Glomerular visceral epithelial cell (primary cell): Measurements from ENCODE around the gene AAGAB.
A peak's percentile ranks its signal among the peaks of the same experiment; 100 is the strongest.

Source experiments
- DNase-seq: peaks from one replicate; pipeline ENCODE4 v3.0.0-alpha.2; 2016; ENCODE audit errors: extremely low spot score

The AAGAB gene

DNA sequence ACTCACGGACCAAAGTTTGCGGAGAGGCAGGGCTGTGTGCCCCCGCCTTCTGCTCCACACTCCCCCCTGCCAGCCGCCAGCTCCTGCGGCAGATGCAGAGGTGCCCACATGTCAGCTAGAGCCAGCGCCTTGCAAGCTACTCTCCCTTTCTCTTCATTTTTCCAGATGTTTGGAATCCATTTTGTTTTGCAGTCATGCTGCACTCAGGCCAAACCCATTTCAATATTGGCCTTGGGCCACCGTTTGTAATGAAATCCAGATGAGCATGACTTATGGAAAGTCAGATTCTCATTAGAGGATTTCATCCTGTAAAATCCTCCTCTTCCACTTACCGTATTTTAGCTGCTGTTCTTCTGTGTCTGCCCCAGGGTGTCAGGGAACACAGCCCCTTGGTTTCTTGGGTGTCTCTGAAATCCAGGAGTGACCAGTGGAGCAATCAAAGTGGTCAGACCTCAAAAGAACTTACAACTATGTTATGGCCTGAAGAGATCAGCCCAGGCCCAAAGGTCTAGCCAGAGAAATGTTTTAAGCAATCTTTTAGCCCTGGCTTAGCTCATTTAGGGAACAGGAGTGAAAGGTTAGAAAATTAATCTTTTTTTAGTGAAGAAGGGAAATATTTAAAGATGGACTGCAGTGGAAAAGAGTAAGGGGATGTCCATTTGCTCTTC, 65.8 kb downstream of the AAGAB start:
- DNase-seq, result no peak

DNA sequence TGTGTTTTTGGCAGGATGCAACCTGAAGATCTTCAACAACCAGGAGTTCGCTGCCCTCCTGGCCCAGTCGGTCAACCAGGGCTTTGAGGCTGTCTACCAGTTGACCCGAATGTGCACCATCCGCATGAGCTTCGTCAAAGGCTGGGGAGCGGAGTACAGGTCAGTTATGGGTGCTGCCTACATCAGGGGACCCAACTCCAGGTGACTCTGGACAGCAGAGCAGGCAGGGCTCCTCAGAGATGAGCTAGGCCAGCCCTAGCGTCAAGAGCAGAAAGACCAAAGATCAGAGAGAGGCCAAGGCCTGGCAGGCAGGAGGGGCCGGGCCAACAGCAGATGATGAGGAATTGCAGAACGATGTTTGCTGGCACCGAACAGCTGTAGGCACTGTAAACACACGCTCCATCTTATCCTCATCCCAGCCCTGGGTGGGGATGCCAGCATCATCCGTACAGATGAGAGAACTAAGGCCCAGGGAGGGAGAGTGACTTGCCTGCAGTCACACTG, 67.1 kb downstream of the AAGAB start:
- no peak for DNase-seq

DNA sequence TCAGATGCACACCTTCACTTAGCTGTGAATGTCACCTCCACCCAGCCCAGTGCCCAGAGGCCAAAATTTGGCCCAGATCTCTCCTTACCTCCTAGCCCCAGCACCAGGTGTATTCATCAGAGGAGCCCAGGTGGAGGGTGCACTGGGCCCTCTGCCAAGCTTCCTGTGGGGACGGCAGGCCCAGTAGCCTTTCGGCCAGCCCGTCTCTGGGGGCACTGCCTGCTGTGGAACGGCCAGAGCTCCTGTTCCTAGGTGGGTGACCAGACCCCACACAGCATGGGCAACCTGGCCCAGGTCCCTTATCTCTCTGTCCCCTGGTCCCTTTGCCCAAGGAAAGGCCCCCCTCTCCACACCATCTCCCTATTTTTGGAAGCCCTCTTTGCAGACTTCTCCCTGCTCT, 67.8 kb downstream of the AAGAB start:
- no peak for DNase-seq

DNA sequence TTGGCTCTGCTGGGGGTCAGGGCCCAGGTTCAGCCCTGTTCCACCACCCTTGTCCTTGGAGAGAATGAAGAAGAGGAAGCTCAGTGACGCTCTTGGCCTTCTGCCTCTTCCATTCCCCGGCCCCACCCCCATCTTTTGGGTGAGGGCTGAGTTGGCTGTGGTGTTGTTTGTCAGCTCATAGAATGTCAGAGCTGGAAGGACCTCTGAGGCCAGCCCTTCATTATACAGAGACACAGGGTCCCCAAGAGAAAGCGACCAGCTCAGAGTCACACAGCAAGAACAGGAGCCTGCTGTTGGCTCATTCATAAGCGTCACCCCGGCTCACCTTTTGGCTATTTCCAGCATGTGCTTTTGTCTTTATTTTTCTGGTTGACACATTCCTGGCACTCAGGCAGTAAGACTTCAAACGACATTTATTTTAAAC, 68.2 kb downstream of the AAGAB start:
- no peak for DNase-seq

DNA sequence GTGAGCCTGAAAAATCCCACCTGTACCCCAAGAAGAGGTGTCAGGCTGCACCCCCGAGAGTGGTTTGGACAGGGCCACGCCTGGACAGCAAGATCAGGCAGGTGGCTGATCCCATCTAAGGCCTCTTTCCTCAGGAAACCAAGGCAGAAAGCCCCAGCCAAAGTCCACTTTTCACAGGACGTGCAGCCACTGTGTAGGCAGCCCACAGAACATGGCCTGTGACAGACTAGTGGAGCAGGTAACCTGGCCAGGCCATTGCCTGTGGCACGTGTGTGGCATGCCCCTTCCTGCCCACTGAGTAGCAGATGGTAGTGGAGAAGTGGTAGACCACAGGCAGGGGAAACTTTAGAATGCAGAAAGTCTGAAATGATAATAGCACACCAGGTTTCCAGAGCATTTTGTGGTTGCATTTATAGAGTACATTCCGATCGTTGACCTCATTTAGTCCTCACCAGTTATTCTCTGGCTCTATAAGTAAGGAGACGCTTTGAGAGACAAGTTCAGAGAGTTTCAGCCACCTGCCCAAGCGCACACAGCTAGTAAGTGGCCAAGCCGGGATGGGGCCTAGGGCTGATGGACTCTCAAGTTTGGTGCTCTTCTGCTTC, 68.7 kb downstream of the AAGAB start:
- DNase-seq, result peak; percentile 46

DNA sequence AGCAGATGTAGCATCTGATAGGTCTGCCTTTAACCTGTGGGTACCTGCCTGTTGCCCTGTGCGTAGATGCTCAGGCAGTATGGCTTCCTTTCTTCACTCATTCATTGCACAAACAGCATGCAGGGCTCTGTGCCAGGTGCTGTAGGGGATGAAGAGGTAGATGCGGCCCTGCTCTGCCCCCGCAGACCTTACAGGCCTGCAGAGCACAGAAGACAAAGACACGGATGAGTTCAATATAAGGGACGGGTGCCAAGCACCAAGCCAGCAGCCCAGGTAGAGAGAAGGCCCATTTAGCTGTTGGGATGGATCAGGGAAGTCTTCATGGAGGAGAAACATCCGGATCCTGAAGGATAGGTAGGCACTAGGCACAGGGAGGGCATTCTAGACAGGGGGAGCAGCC, 69.4 kb downstream of the AAGAB start:
- DNase-seq, result no peak

DNA sequence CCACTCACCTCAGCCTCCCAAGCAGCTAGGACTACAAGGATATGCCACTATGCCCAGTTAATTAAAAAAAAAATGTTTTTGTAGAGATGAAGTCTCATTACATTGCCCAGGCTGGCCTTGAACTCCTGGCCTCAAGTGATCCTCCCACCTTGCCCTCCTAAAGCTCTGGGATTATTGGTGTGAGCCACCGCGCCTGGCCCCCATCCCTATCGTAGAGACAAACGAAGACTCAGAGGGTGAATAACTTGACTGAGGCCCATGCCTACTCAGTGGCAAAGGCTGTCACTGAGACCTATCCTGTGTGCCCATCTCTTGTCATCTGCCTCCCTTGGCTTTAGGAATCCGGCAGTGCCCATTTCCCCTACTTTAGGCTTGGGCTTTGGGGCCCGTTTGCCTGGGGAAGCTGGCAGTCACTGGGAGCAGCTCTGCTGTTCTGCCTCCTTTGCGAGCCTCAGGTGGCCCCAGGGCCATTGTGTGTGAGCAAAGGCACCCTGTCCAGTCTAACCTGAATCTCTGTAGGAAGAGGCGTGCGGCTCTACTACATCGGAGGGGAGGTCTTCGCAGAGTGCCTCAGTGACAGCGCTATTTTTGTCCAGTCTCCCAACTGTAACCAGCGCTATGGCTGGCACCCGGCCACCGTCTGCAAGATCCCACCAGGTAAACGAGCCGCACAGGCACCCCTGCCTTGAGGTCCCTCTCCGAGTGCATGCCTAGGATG, 70.1 kb downstream of the AAGAB start:
- no peak for DNase-seq

DNA sequence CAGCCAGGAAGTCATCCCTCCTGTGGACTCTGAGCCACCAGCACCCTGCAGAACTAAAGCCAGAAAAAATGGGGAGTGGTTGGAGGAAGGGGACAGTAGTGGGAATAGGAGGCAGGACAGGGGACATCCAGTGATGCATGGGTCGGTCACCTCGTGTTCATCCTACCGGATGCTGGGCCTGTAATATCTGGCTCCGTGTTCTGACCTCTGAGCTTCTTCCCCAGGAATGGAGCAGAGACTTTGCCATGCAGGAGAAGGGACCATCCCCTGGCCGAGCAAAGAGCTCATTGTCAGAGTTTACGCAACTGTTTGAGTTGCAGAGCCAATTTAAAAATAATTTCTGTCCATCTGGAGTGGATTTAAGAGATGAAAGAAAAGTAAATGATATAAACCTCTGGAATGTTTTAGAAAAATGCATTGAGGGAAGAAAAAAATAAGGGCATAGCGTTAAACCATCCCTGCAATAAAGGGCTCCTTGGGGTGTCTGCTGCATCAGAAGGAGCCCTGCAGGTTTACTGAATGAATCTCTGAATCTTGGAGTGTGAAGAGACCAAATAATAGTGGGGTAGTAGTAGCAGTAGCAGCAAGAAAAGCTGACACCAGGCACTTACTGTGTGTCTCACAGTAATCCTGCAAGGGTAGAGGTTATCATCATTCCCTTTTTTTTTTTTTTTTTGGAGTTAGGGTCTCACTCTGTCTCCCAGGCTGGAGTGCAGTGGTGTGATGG, 70.9 kb downstream of the AAGAB start:
- no peak for DNase-seq

DNA sequence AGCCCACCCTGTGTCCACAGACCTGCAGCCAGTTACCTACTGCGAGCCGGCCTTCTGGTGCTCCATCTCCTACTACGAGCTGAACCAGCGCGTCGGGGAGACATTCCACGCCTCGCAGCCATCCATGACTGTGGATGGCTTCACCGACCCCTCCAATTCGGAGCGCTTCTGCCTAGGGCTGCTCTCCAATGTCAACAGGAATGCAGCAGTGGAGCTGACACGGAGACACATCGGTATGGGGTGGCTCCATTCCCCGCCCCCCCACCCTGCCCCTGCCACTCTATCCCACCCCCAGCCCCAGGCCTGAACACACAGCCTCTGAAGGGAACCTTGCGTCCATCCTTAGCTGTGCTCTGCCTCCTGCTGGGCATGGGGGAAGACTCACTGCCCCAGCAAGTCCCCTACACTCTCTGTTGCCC, 73.2 kb downstream of the AAGAB start:
- DNase-seq, result no peak

DNA sequence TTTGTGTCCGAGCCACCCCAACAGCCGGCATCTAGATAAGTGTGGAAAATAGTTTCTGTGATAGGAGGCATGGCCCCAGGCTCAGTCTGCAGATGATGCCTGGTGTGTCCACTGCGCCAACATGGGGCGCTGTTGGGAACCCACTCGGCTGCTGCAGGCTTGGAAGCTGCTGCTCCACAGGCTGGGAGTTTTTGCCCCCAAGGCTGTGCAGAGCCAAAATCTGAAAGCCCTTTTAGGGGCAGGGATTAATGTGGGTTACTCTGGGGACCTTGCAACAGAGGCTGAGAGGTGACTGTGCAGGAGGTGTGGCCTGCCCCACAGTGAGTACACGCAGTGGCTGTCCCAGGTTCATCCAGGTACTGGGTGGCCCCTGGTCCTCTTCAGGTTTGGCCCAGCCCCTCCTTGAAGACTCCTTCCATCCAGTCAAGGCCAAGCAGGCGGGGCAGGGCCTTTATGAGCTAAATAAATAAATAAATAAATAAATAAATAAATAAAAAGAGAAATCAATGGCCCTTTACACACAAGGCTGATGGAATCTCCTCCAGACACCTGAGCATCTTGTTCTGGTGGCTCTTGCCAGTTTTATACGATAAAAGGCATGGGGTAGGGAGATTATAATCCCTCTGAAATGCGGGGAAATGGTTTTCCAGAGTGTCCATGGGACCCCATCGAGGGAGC, 73.8 kb downstream of the AAGAB start:
- no peak for DNase-seq

DNA sequence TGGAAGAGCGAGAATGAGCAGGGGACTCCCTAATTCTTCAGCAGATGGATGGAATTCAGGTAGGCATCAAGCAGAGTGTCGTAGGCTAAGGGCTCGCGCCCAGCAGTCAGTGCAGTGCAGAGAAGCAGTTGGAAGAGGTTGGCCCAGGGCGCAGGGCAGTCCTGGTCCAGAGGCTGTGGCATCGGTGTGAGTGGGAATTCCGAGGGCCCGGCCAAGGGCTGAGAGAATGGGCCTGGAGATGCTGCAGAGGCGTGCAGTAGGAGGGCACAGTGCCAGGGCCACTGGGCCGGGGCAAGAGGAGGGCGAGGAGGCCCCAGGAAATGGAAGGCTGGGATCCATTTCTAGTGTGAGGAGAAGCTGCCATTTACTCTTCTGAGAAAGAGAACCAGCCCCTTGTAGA, 74.4 kb downstream of the AAGAB start:
- no peak for DNase-seq

DNA sequence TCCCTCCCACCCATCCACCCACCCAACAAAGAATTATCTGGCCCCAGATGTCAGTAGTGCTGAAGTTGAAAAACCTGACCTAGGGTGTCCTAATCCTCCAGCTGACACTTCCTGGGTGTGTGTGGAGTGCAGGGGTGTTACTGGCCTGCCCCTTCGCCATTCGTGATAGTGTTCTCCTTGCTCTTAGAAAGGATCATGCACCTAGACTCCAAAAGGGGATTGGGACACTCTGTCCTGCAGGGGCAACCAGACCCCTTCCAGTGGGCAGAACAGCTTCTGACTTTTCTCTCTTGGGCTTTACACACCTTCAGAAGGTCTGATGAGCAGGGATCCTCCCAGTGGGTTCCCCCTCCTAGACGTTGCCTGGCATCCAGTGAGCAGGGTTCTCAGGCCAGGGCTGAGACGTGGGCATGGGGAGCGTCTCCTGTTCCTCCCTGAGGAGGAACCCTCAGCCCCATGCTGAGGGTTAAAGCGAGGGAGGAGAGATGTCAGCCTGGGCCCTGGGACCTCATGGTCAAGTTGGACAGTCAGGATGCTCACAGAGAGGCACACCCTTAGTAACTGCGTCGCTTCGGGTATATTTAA, 75.0 kb downstream of the AAGAB start:
- no peak for DNase-seq

DNA sequence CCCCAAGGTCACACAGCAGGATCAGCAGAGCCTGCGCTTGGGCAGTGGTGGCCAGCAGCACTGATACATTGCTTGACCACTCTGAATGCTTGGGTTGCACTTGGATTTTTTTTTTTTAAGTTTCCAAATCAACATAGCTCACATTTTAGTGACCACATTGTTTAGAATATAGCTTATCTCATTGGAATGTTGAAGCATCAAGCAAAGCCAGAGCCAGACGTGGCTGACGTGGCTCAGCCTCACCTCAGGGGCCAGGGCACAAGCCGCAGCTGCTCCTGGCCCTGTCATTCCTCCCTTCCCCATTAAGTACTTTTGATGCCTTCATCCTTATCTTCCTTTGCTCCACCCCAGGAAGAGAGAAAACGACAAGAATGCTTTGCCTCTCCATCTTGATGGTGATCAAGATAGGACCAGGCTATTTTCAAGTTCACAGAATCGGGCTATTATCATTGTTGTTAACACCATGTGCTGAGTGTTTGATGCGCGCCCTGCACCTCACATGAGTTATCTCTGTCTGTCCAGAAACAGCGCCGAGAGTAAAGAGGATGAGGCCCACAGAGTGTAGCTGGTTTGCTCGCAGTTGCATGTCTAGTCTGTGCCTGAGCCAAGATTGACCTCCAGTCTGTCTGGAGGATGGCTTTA, 75.8 kb downstream of the AAGAB start:
- peak; percentile 97 for DNase-seq

DNA sequence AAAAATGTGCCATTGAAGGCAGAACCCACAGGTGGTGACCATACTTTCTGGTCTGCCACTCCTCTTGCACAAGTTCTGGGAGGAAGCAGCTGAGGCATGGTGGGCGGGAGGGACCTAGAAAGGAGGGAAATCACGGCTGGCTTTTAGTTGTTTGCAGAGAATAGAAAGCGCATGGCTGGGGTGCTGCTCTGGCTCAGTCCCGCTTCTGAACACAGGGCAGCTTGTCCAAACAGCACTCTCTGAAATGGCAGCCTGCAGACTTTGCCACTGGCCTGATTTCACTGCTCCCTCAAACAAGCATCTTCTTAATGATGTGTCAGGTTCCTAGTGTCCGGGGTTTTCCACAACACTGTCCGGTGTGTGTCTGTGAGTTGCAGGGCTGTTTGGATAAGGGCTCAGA, 76.7 kb downstream of the AAGAB start:
- DNase-seq, result peak; percentile 40

DNA sequence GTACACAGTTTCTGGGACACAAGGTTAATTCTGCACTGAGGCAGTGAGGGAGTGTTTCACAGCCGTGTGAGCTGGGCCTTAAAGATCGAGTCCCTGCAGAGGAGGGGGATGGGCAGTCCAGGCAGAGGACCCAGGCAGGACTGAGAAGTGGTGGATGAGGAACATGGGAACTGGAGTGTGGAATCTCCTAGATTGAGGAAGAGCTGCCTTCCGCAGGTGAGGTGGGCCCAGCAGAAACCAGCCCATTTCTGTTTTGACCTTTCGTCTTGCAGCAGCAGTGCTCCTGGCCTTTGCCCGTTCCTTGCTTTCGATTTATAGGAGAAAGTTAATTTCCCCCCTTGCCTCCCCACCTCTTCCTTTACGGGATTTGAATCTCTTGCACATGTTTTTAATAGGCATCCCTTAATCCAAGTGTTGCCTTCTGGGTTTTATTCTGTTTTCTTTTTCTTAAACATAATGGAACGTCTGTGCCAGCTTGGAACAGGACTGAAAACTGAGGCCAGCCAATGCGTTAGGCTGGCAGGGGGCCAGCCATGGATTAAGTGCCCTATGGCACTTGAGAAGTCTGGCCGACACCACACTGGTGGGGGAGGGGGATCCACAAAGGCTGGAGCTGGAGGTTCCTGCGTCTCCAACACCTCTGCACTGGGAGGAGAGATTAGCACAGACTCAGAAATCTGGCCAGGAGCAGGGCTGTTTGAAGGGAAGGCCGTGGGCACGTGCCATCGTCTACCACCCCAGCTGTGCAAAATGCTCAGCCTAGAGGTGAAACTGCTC, 78.1 kb downstream of the AAGAB start:
- DNase-seq, result no peak

DNA sequence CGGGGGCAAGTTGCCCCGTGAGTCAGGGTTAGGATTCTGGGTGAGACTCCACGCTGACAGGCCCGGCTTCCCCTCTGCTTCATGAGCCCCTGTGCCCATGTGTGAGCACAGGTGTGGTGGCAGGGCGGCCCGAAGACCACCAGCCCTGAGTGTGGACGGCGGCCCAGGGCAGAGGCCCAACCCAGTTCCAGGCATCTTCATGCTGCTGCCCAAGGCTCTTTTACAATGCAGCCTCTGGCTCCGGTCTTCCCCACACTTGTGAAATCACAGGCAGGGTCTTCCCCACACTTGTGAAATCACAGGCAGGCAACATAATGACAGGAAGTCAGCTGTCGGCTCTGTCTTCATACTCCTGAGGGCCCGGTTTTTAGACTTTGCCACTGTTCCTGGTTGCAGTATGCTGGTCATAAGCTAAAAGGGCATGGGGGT, 78.8 kb downstream of the AAGAB start:
- peak; percentile 48 for DNase-seq

DNA sequence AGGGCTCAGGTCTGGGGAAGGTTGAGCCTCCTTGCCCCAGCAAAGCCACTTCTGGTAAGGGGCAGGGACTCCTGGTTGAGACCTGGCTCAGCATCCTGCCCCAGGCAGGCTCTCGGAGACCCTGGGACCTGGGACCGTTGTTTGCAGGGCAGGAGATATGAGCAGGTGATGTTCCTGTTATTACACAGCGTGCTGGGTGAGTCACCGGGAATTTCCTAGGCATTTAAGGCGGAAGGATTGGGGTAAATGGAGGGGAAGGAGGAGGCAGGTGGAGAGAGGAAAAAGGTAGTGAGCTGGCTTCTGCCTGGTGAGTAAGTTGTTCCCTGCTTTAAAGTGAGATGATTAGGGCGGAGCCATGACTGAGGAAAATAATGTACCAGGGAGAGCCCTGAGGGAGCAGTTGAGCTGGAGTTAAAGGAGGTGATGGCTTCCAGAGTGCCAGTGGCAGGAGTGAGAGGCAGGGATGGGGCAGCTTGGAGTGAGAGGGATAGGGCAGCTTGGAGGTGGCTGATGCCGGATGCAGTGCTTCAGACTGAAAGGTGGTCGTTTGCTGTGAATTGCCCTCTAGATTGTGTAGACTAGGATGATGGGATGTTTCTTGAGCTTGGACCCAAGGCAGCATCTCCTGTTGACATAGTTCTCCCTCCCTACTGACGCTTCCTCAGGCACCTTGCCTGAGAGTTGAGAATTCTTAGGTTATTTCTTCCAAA, 79.4 kb downstream of the AAGAB start:
- peak; percentile 91 for DNase-seq

DNA sequence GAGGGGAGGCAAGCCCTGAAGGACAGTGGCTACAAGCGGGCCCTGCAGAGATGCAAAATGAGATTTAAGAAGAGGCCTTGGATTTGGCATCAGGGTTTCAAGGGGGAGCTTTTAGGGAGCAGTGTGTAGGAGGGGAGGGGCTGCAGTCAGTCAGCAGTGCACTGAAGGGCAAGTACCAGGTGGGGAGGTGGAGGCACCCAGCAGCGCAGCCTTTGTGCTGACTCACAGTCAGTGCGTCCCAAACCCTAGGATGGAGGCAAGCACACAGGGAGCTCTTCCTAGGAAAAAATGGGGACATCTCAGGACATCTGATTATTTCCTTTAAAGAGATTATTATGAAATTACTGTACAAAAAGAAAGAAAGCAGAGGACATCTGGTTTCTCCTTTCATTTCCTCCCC, 80.0 kb downstream of the AAGAB start:
- no peak for DNase-seq

DNA sequence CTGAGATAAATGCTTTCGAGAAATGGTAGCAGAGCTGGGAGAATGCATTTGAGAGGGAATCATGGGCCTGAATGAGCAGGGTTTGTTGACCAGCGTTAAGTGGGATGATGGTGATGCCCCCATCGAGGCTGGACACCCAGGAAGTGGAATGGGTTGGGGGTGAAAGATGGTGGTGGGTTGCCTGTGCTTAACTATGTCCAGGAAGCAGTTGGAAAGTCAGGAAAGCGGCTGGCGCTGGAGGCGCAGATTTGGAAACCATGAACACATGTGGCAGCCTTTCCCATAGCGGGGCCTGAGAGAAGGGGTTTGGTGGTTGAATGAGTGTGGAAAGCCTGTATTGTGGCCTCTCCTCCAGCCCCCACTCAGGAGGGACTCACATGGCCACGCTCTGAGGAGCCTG, 80.7 kb downstream of the AAGAB start:
- no peak for DNase-seq
